ENCODE measurements around the gene FEZF1.

GRCh38 chr7:122291189-122291588 lies 13.4 kb downstream of the FEZF1 start:
- TF ChIP-seq CTCF (IDR thresholded peaks at IDR 0.05; ENCODE audit: poor library complexity, severe bottlenecking) (no peak), POLR2AphosphoS5 (IDR thresholded peaks at IDR 0.05) (no peak), EZH2 (IDR thresholded peaks at IDR 0.05; ENCODE audit: borderline replicate concordance, insufficient read depth, low read length, poor library complexity, severe bottlenecking) (no peak), TAF1 (IDR thresholded peaks at IDR 0.05; ENCODE audit: low read depth) (no peak), REST (IDR thresholded peaks at IDR 0.05; ENCODE audit: borderline replicate concordance) (no peak)
